Measurements from ENCODE around the gene EDIL3.

Gene EDIL3

DNA sequence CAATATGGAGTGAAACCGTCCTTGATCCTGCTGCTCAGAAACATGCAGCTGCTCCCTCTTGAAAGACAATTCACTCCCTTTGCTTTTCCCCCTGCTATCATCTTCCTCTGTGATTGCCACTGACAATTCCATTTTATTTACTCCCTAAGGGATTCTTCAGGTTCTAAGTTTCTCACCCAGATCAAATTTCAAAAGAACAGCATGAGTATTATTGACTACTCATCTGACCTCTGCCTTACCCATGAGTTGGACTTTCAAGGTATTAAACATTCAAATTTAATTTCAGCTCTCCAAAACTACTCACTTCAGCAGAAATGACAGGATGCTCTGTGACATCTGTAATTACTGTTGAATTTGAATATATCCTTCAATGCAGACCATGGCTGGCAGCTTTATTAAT lies 427.5 kb downstream of the EDIL3 start:
- no peak for DNase-seq (ENCODE audit: low spot score)

DNA sequence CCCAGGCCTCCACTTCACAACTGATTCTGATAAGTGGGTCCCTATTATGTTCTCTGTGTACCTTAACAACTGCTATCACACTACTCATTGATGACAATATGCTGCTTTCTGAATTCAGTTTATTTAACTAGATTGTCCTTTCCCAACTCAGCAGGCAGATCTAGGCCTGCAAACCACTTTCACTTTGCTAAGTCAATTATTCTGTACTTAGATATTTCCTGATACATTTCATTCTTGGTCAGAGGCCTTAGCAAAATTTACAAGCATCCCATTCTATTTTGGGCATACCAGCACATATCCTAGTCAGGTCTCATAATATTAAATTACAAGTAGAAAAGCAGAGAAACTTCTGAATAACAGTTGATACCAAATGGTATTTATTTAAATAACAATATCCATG lies 428.3 kb downstream of the EDIL3 start:
- no peak for DNase-seq (ENCODE audit: low spot score)

DNA sequence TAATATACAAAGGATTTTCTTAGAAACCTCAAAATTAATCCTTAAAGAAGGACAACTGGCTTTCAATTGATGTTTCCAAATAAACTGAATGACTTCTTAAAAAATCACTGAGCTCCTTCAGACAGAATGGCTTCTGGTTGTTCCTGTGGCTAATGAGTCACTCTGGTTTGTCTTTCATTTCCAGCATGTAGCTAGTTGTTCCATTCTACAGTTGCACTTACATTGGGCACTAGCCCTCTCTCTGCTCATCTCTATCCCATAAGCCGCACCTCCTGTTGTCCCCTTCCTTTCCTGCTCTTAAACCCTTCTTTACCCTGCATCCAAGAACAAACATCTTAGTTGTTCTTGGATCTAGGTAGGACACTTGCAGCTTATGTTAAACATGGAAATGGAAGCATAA lies 428.8 kb downstream of the EDIL3 start:
- no peak for DNase-seq (ENCODE audit: low spot score)

- DNase-seq (ENCODE audit: low spot score): no peak
These were observed 436.9 kb downstream of the EDIL3 start for GRCh38 chr5:83947763-83948162.

- no peak for DNase-seq (ENCODE audit: low spot score)
These were observed 438.2 kb downstream of the EDIL3 start for GRCh38 chr5:83946516-83946915.

- no peak for DNase-seq (ENCODE audit: low spot score)
These were observed 442.5 kb downstream of the EDIL3 start for GRCh38 chr5:83942155-83942554.

DNA sequence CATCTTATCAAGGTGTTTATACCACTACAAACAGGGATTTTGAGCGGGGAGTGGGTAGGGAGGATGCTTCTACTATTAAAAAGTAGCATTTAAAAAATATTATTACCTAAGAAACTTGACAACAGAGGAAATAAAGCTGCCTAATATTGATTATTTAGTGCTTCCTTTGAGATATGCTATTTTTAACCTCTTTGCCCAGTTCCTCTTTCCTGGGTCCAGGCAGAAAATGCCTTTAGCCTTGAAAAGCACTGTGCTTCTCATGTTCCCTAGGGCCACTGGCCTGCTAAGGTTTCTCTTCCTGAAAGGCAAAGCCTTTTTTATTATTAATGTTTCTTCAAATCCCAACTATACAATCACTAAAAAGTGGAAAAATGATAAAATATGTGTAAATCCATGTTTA lies 446.8 kb downstream of the EDIL3 start:
- no peak for DNase-seq (ENCODE audit: low spot score)

DNA sequence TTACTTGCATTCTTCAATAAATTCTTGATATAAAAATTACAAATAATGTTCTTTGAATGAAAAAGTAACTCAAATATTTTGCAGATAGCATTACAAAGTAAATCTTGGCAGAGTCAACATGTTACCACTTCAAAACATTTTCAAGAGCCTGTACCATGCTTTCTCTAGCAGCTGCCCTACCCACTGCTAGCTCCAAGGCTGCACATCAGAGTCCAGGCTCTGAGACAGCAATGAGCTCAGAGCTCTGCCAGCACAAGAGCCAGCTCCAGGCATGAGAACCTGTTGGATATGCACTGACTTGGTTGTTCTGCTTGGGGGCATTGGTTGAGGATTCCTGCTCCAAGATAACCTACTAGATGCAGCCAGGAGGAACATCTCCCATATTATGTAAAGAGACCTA lies 452.7 kb downstream of the EDIL3 start:
- no peak for DNase-seq (ENCODE audit: low spot score)

GRCh38 chr5:83927140-83927733 lies 457.4 kb downstream of the EDIL3 start:
- DNase-seq (ENCODE audit: low spot score): peak; percentile 1

GRCh38 chr5:83925955-83926337 lies 458.7 kb downstream of the EDIL3 start:
- DNase-seq (ENCODE audit: low spot score): no peak

- DNase-seq (ENCODE audit: low spot score): no peak
These were observed 459.2 kb downstream of the EDIL3 start for GRCh38 chr5:83925321-83925954.

- DNase-seq (ENCODE audit: low spot score): no peak
These were observed 459.8 kb downstream of the EDIL3 start for GRCh38 chr5:83924891-83925290.

GRCh38 chr5:83924171-83924570 lies 460.5 kb downstream of the EDIL3 start:
- no peak for DNase-seq (ENCODE audit: low spot score)

GRCh38 chr5:83922699-83923098 lies 462.0 kb downstream of the EDIL3 start:
- DNase-seq (ENCODE audit: low spot score): no peak

DNA sequence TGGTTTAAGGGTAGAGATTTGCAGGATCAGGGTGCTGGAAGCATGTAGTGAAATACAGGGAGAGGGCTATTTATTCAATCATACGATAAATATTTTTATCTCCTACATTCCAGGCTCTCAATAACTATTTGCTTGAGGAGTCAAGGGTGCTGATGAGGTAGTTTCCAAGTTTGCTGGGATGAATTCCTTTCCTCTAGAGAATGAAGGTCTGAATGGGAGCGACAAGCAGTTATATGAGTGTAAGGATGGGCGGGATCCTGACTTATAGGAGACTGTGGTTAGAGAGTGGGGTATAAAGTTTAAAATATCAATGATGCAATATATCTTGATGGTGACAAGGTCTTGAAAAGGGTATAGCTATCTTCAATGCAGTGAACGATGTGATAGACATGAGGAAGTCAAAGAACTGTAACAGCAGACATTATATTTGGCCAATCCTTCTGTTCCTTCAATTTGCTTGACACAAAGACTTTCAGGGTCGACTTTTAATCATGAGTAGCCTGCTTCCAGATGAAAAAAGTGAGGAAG lies 462.9 kb downstream of the EDIL3 start:
- DNase-seq (ENCODE audit: low spot score): no peak

DNA sequence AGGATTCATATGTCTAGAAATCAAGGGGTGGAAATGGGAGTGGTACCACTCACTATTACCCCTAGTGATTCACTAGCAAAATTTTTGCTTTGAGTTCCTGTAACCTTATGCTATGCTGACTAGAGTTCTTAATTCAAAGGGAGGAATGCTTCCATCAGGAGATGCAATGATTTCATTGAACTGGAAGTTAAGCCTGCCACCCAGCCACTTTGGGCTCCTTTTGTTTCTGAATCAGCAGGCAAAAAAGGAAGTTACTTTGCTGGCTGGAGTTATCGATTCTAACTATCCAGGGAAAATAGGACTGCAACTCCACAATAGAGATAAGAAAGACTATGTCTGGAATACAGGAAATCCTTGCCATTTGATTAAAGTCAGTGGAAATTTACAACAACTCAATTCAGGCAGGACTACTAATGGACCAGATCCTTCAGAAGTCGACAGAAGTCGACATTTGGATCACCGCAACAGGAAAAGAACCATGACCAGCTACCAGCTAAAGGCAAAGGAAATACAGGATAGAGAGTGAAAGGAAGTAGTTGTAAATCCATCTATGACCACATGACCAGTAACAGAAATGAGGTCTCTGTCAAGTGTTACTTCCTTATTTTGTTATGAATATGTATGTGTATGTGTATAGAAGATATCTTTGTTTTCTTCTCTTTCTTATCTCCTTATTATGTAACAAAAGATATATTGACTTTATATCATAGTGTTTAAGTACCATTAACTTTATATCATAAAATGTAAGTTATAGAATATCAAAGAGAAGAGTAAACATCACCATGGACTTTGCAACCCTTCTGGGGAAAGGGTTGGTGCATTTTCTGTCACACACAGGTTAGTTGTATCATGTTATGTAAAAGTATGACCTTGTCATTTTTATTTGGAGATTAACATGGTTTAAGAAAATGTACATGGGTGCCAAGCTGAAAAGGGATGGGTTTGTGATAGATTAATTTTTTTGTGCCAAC lies 465.3 kb downstream of the EDIL3 start:
- no peak for DNase-seq (ENCODE audit: low spot score)

- DNase-seq (ENCODE audit: low spot score): no peak
These were observed 467.3 kb downstream of the EDIL3 start for GRCh38 chr5:83917261-83917908.

DNA sequence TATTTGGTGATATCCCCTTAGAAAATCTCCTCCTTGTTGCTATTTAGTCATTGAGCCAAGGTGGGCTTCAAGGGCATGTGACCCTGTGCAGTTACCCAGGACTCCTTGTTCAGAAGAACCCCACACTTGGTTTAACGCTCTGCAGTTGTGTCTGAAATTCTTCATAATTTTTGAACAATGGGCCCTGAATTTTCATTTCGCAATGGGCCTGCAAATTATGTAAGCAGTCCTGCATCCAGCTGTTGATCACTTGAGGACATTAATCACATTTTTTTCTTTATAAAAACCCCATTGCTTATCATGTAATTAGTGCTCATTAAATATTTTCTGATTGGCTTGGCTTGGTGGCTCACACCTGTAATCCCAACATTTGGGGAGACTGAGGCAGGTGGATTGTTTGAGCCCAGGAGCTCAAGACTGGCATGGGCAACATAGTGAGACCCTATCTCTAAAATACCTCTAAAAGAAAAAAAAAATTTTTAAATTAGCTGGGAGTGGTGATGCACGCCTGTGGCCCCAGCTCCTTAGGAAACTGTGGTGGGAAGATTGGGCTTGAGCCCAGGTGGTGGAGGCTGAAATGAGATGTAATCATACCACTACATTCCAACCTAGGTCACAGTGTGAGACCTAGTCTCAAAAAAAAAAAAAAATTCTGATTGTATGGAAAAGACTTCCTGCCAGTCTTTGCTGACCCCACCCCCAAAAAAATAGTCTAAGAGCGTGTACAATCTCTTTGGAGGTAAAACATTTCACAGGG lies 469.8 kb downstream of the EDIL3 start:
- no peak for DNase-seq (ENCODE audit: low spot score)

- DNase-seq (ENCODE audit: low spot score): no peak
These were observed 470.5 kb downstream of the EDIL3 start for GRCh38 chr5:83914199-83914598.

GRCh38 chr5:83913593-83913992 lies 471.1 kb downstream of the EDIL3 start:
- no peak for DNase-seq (ENCODE audit: low spot score)

DNA sequence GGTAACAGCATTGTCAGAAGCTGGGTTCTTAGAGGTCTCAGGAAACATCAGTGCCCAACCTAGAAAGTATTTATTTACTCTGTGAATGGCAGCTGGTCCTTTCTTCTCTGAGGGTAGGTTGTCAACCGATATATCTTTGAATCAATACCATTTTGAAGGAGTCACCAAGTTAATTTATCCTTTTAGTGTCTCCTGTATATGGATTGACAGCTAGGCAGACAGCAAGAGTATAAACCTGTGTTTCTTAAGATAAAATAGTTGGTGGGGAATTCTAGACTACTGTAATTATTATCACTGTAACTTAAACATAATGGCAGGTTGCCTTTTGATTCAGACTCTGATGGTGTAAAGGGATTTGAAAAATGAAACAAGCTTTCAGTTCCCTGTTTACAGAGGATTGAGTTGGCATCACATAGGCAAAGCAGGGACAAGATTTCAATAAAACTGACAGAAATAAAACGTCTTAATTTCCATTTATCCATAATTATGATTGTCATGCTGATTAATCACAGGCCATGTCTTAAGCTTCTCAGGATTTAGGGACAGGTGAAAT lies 473.2 kb downstream of the EDIL3 start:
- no peak for DNase-seq (ENCODE audit: low spot score)

Measured in CD4-positive, alpha-beta T cell treated with Interleukin-6 at 100 ng/mL for 8 hours (primary cell).